Stimulated activated naive CD4-positive, alpha-beta T cell treated with Interleukin-2 at 50 U/mL for 16 hours (primary cell): ENCODE data around the gene PPP1R13B.

Experiments used
- DNase-seq: peaks from one replicate; lab custom pipeline; 2025; lab: John Stamatoyannopoulos, UW

Gene PPP1R13B

GRCh38 chr14:103741876-103742275 is 105.5 kb downstream of the PPP1R13B start:
- no peak for DNase-seq

GRCh38 chr14:103740991-103741689 is 106.2 kb downstream of the PPP1R13B start:
- DNase-seq: no peak

GRCh38 chr14:103739793-103740501 is 107.4 kb downstream of the PPP1R13B start:
- DNase-seq: no peak

GRCh38 chr14:103739466-103739792 is 107.9 kb downstream of the PPP1R13B start:
- DNase-seq: no peak

- DNase-seq: no peak
These were observed 108.5 kb downstream of the PPP1R13B start for GRCh38 chr14:103738701-103739451.

- no peak for DNase-seq
These were observed 109.2 kb downstream of the PPP1R13B start for GRCh38 chr14:103738166-103738565.

GRCh38 chr14:103737432-103738045 is 109.8 kb downstream of the PPP1R13B start:
- no peak for DNase-seq

GRCh38 chr14:103736546-103737431 is 110.6 kb downstream of the PPP1R13B start:
- no peak for DNase-seq

GRCh38 chr14:103735815-103736545 is 111.4 kb downstream of the PPP1R13B start:
- no peak for DNase-seq

GRCh38 chr14:103735439-103735814 is 111.9 kb downstream of the PPP1R13B start:
- DNase-seq: no peak

GRCh38 chr14:103735022-103735421 is 112.4 kb downstream of the PPP1R13B start:
- no peak for DNase-seq

GRCh38 chr14:103734081-103734888 is 113.1 kb downstream of the PPP1R13B start:
- DNase-seq: no peak

GRCh38 chr14:103733651-103734050 is 113.7 kb downstream of the PPP1R13B start:
- no peak for DNase-seq

GRCh38 chr14:103732868-103733620 is 114.3 kb downstream of the PPP1R13B start:
- no peak for DNase-seq

- DNase-seq: no peak
These were observed 115.2 kb downstream of the PPP1R13B start for GRCh38 chr14:103731916-103732867.

- DNase-seq: no peak
These were observed 115.9 kb downstream of the PPP1R13B start for GRCh38 chr14:103731481-103731880.

- no peak for DNase-seq
These were observed 116.8 kb downstream of the PPP1R13B start for GRCh38 chr14:103730490-103731035.
